ENCODE measurements around the gene EXOSC3. TPM values are rescaled to one million over a fixed set of nuclear protein-coding genes. Genes with fewer than 3 reads are reported as not detected.

The EXOSC3 gene
- total and polyA plus RNA-seq, 10 of the 15 experiments (the other 5 are each of a cell fraction or from before 2014, with no cell fraction given): 8.2 to 161 (median 61.4) TPM

DNA sequence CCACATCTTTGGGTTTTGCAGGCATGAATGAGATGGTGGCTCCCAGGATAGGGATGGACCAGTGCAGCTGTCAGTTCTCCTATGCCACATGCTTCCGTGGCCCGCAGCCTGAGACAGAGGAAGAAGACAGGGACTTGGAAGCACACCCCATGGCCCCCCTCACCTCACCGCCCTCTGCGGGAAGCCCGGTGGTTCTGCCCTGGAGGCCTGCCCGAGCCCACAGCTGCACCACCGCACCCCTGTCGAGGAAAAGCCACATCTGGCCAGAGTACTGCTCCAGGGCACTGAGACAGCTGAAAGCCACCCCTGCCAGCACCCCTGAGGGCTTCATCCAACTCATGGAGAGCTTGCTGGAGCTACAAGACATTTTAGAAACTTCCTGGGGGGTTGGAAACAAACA is 38.9 kb downstream of the EXOSC3 start (continued):
- TF ChIP-seq, protein P1, sequence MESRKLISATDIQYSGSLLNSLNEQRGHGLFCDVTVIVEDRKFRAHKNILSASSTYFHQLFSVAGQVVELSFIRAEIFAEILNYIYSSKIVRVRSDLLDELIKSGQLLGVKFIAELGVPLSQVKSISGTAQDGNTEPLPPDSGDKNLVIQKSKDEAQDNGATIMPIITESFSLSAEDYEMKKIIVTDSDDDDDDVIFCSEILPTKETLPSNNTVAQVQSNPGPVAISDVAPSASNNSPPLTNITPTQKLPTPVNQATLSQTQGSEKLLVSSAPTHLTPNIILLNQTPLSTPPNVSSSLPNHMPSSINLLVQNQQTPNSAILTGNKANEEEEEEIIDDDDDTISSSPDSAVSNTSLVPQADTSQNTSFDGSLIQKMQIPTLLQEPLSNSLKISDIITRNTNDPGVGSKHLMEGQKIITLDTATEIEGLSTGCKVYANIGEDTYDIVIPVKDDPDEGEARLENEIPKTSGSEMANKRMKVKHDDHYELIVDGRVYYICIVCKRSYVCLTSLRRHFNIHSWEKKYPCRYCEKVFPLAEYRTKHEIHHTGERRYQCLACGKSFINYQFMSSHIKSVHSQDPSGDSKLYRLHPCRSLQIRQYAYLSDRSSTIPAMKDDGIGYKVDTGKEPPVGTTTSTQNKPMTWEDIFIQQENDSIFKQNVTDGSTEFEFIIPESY (IDR thresholded peaks at IDR 0.05): no peak
- TF ChIP-seq BCLAF1 (IDR thresholded peaks at IDR 0.05) (no peak), ZNF384 (IDR thresholded peaks at IDR 0.05; ENCODE audit: borderline replicate concordance, low read depth, low read length) (no peak), CUX1 (IDR thresholded peaks at IDR 0.05; ENCODE audit: insufficient replicate concordance, low read depth, low read length) (no peak), POLR2AphosphoS5 (IDR thresholded peaks at IDR 0.05; ENCODE audit: low read length) (no peak), E2F4 (IDR thresholded peaks at IDR 0.05; ENCODE audit: low read depth, low read length) (no peak)
- TF ChIP-seq, protein P2, sequence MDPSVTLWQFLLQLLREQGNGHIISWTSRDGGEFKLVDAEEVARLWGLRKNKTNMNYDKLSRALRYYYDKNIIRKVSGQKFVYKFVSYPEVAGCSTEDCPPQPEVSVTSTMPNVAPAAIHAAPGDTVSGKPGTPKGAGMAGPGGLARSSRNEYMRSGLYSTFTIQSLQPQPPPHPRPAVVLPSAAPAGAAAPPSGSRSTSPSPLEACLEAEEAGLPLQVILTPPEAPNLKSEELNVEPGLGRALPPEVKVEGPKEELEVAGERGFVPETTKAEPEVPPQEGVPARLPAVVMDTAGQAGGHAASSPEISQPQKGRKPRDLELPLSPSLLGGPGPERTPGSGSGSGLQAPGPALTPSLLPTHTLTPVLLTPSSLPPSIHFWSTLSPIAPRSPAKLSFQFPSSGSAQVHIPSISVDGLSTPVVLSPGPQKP (IDR thresholded peaks at IDR 0.05; ENCODE audit: low read depth, low read length): no peak
